GM21381 (cell line): ENCODE results near the gene AMTN.

ENCODE experiments used
- ATAC-seq: cut with Tn5 transposase; IDR thresholded peaks from one replicate; pipeline ENCODE4 v1.9.1; 2021; ENCODE audit warnings: mild to moderate bottlenecking, moderate library complexity; ENCODE audit not compliant: unreplicated experiment

The AMTN gene

DNA sequence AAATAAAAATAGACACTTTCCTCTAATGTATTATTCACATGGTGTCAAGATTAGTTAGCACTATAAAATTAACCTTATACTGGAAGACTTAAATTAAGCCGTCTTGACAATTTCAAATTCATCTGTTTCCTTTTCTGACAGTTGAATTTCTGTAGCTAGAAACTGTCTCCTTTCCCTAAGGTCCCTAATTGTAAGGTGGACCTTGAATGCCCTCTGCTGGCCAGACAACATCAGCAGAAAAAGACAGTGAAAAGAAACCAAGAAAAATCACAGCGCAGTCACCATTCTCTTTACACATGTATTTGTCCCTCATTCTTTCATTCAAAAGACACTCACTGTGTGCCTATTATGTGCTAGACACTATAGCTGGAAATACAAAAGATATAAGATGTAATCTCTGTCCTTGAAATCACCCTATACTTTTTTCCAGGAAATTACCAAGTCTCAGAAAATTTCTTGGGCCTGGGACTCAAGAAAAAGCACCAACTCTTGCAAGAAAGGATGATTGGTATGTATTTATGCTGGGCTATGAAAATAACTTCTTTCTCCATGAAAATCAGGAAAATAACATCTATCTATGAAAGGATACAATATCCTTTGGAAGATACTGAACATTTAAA, 41.0 kb downstream of the AMTN start:
- ATAC-seq, result peak; percentile 69

DNA sequence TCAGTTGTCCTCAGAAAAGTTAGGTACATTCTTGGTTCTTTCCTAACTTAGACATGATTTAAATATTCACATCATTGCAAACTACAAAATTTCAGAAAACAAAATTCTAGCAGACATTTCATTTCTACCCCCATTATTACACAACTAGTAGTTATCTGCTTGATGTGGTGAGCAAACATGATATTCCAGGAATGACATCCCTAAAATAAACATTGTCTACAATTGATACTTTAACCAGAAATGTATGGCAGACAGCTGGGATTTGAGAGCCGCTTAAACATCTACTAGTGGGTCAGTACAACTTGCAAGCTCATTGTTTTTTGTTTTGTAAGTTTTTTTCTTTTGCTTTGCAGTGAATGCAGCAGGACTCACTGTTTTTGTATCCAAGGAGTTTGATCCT, 41.6 kb downstream of the AMTN start:
- no peak for ATAC-seq

GRCh38 chr4:70564033-70564432, 45.7 kb downstream of the AMTN start:
- ATAC-seq, result no peak

GRCh38 chr4:70570796-70571195, 52.4 kb downstream of the AMTN start:
- ATAC-seq, result no peak

- no peak for ATAC-seq
Observed at GRCh38 chr4:70571772-70572171, 53.4 kb downstream of the AMTN start.

DNA sequence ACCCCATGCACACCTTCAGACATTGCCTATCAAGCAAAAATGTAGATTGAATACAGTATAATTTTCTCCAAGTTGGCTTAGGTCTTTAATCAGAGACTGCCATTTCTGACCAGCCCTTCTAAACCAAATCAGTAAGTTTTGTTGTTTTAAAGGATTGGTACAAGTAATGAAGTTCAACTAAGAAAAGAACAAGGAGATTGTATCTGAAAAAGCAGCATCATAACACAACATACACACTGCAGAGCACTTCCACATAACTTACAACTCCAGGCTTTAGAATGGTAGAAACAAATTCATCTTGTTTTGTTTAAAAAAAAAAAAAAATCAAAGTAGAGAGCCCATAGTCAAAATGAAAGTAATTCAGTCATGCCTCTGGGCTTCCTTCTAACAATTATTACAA, 57.6 kb downstream of the AMTN start:
- ATAC-seq, result no peak

DNA sequence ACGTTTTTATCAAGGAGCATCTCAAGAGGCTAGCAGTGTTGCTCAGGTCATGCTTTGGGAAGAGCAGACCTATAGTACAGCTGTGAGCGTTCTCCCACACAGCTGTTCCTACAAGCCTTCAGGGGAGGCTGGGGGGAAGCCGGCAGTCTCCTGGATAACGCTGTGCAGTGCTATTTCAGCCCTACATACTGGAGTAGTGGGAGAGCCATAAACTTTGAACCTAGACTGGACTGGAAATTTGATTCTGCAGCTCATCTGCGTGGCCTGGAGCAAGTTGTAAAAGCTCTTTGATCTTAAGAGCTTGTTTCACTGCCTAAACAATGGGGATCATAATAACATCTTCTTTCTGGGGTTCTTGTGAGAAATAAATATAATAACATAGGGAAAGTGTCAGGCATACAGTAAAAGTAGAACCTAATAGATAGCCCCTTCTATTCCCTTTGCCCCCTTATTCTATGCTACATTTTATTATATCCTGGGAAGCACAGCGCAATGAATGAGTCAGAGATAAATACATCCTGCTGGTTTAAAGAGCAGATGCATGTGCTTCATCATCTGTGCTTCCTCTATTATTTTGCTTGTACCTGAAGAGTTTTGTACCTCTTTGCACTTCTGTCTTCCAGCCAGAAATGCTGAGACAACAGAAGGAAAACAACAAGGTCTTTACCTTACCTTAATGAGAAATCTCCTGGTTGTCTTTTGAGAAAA, 59.0 kb downstream of the AMTN start:
- no peak for ATAC-seq

DNA sequence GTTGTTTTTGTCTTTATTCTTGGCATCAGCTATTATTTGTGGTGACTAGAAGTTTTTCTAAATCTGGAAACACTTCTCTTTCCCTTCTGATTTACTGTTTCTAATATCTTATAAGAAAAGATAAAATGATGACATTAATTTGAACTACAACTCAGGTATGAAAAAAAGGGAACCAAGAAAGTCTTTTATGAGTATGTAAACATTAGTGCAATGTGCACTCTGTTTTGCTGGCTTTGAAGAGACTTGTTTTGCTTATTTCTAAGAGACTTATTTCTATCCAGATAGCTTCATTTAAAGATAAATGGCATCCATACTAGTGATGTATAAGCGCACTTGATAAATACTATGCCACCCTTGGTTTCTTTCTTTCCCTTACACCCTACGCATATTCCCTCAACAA, 63.6 kb downstream of the AMTN start:
- ATAC-seq, result no peak
